ENCODE results near the gene ZBTB5.
"Not testable (repeated sequence)": the region's sequence is repeated elsewhere in the genome, so short reads cannot be mapped to it uniquely, and the experiment has no call there.

DNA sequence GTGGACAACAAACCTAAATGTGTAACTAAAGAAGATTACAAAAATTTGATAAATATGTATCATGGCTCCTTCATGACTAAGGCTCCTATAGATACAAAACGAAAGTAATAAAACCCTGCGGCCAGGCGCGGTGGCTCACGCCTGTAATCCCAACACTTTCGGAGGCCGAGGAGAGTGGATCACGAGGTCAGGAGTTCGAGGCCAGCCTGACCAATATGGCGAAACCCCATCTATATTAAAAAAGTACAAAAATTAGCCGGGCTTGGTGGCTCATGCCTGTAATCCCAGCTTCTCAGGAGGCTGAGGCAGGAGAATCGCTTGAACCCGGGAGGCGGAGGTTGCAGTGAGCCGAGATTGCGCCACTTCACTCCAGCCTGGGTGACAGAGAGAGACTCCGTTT, 2.3 kb upstream of the ZBTB5 start:
- TF ChIP-seq, protein P1, sequence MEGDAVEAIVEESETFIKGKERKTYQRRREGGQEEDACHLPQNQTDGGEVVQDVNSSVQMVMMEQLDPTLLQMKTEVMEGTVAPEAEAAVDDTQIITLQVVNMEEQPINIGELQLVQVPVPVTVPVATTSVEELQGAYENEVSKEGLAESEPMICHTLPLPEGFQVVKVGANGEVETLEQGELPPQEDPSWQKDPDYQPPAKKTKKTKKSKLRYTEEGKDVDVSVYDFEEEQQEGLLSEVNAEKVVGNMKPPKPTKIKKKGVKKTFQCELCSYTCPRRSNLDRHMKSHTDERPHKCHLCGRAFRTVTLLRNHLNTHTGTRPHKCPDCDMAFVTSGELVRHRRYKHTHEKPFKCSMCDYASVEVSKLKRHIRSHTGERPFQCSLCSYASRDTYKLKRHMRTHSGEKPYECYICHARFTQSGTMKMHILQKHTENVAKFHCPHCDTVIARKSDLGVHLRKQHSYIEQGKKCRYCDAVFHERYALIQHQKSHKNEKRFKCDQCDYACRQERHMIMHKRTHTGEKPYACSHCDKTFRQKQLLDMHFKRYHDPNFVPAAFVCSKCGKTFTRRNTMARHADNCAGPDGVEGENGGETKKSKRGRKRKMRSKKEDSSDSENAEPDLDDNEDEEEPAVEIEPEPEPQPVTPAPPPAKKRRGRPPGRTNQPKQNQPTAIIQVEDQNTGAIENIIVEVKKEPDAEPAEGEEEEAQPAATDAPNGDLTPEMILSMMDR (conservative IDR thresholded peaks at IDR 0.05): not testable (repeated sequence)
- not testable (repeated sequence) for TF ChIP-seq EZH2 (IDR thresholded peaks at IDR 0.05; ENCODE audit: low read depth)

All from PC-9 (cell line).